GM12891 (cell line): ENCODE results near the gene ALDH1L1.

Experiments
- PAX5 ChIP-seq: IDR thresholded peaks from 2 replicates; pipeline ENCODE4 v1.6.1; 2011; ENCODE audit warnings: low read length, moderate library complexity, mild to moderate bottlenecking; ENCODE audit not compliant: insufficient read depth, severe bottlenecking
- POLR2A ChIP-seq: IDR thresholded peaks from 2 replicates; pipeline ENCODE4 v1.6.1; 2011; ENCODE audit warnings: low read depth, low read length, control low read depth
- POLR2AphosphoS5 ChIP-seq: IDR thresholded peaks from 2 replicates; pipeline ENCODE4 v1.6.1; 2011; ENCODE audit warnings: low read depth, low read length, control low read depth
- POU2F2 ChIP-seq: IDR thresholded peaks from 2 replicates; pipeline ENCODE4 v1.6.1; 2011; ENCODE audit warnings: low read depth, mild to moderate bottlenecking, control low read depth, low read length, moderate library complexity
- SPI1 ChIP-seq: IDR thresholded peaks from 2 replicates; pipeline ENCODE4 v1.6.1; 2011; ENCODE audit warnings: low read depth, low read length, control low read depth
- TAF1 ChIP-seq: IDR thresholded peaks from 2 replicates; pipeline ENCODE4 v1.6.1; 2011; ENCODE audit warnings: low read depth, low read length, control low read depth

GRCh38 chr3:126101521-126101982, 78.8 kb downstream of the ALDH1L1 start:
- TF ChIP-seq POLR2AphosphoS5 (no peak), POU2F2 (no peak), POLR2A (no peak), TAF1 (no peak), SPI1 (no peak), PAX5 (no peak)
